K562 (cell line): ENCODE results near the gene DAGLB. TPM values are rescaled to one million over a fixed set of nuclear protein-coding genes. Genes with fewer than 3 reads are reported as not detected.

Experiments used
- CHD1 ChIP-seq: fragments of 200-600 bp; sonication (generic); IDR thresholded peaks from one replicate; pipeline ENCODE4 v1.6.1; 2012; ENCODE audit warnings: mild to moderate bottlenecking, moderate library complexity, low read length, inconsistent platforms
- HNRNPK ChIP-seq: fragments of 200-400 bp; formaldehyde crosslinking; IDR thresholded peaks from one replicate; pipeline ENCODE4 v1.6.1; 2018; ENCODE audit warnings: mild to moderate bottlenecking, low read depth, low read length; ENCODE audit not compliant: poor library complexity, severe bottlenecking
- PTTG1 ChIP-seq: fragments of 450-650 bp; IDR thresholded peaks from 2 replicates; pipeline ENCODE4 v1.6.1; 2016; ENCODE audit warnings: low read depth, mild to moderate bottlenecking, missing genetic modification characterization, missing compliant biosample characterization
- ZBTB7A ChIP-seq: IDR thresholded peaks from 2 replicates; pipeline ENCODE4 v1.6.1; 2011; ENCODE audit warnings: low read depth, mild to moderate bottlenecking, low read length, moderate library complexity, borderline replicate concordance; ENCODE audit not compliant: control insufficient read depth
- ZNF146 ChIP-seq: IDR thresholded peaks from one replicate; pipeline ENCODE4 v1.6.1; 2018; ENCODE audit warnings: missing compliant biosample characterization; ENCODE audit not compliant: unreplicated experiment
- polyA plus RNA-seq, 8 experiments: library from polyadenylated mRNA; depleted of rRNA in 4 of 8; stranded (reverse) in 5 of 8; unstranded in 3 of 8; fragments of >200 nt; fragmentation: Nextera tagmentation in 2 of 8; fragmentation: Illumina TruSeq in 1 of 8; extraction: Ambion mirVana in 2 of 8; extraction: Trizol in 1 of 8; gene quantifications; 2 replicates each; pipeline versions ENCODE4 v1.2.1 to v1.2.3, GENCODE V29; 2011 to 2014; ENCODE audit warnings: inconsistent platforms in 1 of 8, missing spikeins in 1 of 8
- total RNA-seq, 7 experiments: library from RNA; depleted of rRNA in 6 of 7; stranded (reverse); fragments of >200 nt in 6 of 7; fragmentation: Illumina TruSeq in 2 of 7; extraction: Trizol in 2 of 7; gene quantifications; 2 replicates each; pipeline versions ENCODE4 v1.2.1 to v1.2.3, GENCODE V29; 2011 to 2021; ENCODE audit warnings: low replicate concordance in 1 of 7
- TF ChIP-seq, protein P1 (sequence below): sonication (generic); formaldehyde crosslinking; IDR thresholded peaks from 2 replicates; pipeline ENCODE4 v1.8.1; 2022; ENCODE audit warnings: missing genetic modification reagents
- TF ChIP-seq, protein P2 (sequence below): fragments of 450-650 bp; formaldehyde crosslinking; IDR thresholded peaks from 2 replicates; pipeline ENCODE4 v1.4.0; 2020; ENCODE audit warnings: mild to moderate bottlenecking
- TF ChIP-seq, protein P3 (sequence below): fragments of 250-450 bp; sonication (Bioruptor Pico); IDR thresholded peaks from 2 replicates; pipeline ENCODE4 v1.5.0; 2020; ENCODE audit warnings: mild to moderate bottlenecking
- TF ChIP-seq, protein P4 (sequence below): fragments of 450-650 bp; conservative IDR thresholded peaks from 2 replicates; pipeline ENCODE4 v1.6.1; 2016; ENCODE audit warnings: missing genetic modification characterization, low read depth, mild to moderate bottlenecking, missing compliant biosample characterization, moderate library complexity

The DAGLB gene
- total and polyA plus RNA-seq, 9 of the 15 experiments (the other 6 are each of a cell fraction or from before 2014, with no cell fraction given) = 0.92 to 16.4 (median 9.3) TPM

DNA sequence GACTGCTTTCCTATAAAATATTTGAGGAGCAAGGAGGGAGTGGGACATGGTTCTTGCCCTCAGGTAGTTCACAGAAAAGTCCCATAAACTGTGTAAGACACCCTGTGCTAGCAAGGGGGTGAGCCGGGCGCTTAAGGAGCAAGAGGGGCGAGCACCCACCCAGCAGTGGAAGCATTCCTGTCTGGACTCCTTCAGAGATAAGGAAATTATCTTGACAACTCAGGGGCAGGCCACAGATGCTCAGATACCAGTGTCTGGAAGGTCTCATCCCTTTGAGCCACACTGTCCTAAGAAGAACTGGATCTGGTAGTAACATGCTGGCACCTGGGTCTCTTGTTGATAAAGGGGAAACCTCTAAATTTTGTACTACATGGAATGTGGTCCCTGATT, 54.1 kb downstream of the DAGLB start (continued):
- TF ChIP-seq, protein P1, sequence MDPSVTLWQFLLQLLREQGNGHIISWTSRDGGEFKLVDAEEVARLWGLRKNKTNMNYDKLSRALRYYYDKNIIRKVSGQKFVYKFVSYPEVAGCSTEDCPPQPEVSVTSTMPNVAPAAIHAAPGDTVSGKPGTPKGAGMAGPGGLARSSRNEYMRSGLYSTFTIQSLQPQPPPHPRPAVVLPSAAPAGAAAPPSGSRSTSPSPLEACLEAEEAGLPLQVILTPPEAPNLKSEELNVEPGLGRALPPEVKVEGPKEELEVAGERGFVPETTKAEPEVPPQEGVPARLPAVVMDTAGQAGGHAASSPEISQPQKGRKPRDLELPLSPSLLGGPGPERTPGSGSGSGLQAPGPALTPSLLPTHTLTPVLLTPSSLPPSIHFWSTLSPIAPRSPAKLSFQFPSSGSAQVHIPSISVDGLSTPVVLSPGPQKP (CRISPR knock-in tag) = no peak
- TF ChIP-seq HNRNPK (no peak), ZBTB7A (no peak), CHD1 (no peak), PTTG1 (tag) (no peak), ZNF146 (CRISPR knock-in tag) (no peak)
- TF ChIP-seq, protein P2, sequence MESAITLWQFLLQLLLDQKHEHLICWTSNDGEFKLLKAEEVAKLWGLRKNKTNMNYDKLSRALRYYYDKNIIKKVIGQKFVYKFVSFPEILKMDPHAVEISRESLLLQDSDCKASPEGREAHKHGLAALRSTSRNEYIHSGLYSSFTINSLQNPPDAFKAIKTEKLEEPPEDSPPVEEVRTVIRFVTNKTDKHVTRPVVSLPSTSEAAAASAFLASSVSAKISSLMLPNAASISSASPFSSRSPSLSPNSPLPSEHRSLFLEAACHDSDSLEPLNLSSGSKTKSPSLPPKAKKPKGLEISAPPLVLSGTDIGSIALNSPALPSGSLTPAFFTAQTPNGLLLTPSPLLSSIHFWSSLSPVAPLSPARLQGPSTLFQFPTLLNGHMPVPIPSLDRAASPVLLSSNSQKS (CRISPR knock-in tag) = no peak
- TF ChIP-seq, protein P3, sequence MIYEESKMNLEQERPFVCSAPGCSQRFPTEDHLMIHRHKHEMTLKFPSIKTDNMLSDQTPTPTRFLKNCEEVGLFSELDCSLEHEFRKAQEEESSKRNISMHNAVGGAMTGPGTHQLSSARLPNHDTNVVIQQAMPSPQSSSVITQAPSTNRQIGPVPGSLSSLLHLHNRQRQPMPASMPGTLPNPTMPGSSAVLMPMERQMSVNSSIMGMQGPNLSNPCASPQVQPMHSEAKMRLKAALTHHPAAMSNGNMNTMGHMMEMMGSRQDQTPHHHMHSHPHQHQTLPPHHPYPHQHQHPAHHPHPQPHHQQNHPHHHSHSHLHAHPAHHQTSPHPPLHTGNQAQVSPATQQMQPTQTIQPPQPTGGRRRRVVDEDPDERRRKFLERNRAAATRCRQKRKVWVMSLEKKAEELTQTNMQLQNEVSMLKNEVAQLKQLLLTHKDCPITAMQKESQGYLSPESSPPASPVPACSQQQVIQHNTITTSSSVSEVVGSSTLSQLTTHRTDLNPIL (CRISPR knock-in tag) = no peak
- TF ChIP-seq, protein P4, sequence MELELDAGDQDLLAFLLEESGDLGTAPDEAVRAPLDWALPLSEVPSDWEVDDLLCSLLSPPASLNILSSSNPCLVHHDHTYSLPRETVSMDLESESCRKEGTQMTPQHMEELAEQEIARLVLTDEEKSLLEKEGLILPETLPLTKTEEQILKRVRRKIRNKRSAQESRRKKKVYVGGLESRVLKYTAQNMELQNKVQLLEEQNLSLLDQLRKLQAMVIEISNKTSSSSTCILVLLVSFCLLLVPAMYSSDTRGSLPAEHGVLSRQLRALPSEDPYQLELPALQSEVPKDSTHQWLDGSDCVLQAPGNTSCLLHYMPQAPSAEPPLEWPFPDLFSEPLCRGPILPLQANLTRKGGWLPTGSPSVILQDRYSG (tag) = no peak
